ENCODE measurements around the gene GLIPR1L2.
"Not testable (repeated sequence)": the region's sequence is repeated elsewhere in the genome, so short reads cannot be mapped to it uniquely, and the experiment has no call there.

The GLIPR1L2 gene

DNA sequence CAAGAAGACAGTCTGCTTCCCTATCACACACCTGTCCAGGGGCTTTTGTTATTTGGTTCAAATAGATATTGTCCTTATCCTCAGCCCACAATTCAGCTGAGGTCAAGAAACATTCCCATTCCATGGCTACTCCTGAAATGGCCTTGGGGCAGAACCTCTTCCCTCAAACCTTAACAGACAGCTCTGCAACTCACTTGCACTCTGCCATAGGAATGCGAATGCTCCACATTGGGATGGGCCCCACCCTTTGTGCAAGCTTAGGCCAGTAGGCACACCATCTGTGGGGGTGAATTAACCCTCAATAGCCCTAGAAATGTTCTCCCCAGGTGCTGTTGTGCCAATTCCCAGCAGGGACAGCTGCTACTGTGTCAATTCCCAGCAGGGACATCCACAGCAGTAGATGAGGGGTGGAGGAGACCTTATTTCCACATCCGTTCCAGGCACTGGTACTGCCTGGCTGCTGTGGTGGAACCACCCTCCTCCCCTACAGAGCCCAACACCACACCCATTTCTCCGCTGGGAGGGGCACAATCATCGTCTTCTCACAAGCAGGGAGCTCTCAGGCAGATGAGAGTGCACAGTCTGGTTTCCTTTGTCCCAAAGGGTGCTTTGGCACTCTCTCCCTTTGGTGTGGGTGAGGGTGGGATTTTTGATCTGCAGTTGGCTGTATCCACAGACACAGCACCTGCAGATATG, 47.3 kb downstream of the GLIPR1L2 start:
- no peak for ATAC-seq

DNA sequence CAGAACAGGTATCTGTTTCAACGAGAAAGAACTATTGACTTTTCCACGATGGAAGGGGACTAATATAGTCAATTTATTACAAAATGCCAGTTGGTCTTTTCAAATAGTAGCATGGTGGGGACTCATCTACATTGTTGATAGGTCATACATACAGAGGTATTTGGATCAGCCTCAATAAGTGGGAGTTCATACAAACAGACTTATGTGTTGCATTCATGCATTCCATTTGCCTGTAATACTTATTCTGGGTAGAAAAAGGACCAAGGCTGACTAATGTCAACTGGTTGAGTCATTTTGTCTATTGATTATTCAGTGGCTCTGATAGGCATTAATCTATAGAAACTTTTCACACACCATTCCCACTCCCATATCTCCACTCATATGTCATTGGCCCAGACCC, 48.2 kb downstream of the GLIPR1L2 start:
- ATAC-seq, result no peak

DNA sequence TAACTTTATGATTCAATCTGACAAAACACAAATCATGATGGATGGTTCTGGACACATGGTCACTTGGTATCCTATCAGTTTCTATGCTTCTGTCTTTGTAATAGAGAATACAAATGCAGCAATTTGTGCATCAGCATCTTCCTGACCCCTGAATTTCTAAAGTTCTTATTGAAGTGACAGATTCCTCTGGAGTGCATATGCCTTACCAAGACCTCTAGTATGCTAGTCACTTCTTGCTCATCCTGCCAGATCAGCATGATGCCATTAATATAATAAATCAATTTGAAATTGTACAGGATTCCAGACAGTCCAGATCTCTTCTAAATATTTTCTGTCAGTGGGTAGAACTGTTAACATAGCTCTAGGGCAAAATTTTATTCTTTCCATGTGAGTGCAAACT, 49.0 kb downstream of the GLIPR1L2 start:
- ATAC-seq, result no peak

DNA sequence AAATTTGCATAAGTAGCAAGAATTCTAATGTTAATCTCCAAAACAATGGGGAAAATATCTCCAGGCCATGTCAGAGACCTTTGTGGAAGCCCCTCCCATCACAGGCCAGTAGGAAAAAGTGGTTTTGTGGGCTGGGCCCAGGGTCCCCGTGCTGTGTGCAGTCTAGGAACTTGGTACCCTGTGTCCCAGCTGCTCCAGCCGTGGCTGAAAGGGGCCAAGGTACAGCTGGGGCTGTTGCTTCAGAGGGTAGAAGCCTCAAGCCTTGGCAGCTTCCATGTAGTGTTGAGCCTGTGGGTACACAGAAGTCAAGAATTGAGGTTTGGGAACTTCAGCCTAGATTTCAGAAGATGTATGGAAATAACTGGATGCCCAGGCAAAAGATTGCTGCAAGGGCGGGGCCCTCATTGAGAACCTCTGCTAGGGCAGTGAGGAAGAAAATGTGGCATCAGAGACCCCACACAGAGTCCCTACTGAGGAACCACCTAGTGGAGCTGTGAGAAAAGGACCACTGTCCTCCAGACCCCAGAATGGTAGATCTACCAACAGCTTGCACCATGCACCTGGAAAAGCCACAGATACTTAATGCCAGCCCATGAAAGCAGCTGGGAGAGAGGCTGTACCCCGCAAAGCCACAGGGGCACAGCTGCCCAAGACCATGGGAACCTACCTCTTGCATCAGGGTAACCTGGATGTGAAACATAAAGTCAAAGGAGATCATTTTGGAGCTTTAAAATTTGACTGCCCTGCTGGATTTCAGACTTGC, 51.0 kb downstream of the GLIPR1L2 start:
- not testable (repeated sequence) for ATAC-seq

DNA sequence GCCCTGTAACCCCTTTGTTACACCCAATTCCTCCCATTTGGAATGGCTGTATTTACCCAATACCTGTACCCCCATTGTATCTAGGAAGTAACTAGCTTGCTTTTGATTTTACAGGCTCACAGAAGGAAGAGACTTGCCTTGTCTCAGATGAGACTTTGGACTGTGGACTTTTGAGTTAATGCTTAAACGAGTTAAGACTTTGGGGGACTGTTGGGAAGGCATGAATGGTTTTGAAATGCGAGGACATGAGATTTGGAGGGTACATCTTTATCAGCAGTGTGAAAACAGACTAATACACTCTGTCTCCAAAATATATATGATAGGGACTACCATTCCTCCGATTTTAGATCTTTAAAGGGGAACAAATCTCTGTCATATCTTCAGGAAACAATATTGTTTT, 51.6 kb downstream of the GLIPR1L2 start:
- ATAC-seq, result not testable (repeated sequence)

DNA sequence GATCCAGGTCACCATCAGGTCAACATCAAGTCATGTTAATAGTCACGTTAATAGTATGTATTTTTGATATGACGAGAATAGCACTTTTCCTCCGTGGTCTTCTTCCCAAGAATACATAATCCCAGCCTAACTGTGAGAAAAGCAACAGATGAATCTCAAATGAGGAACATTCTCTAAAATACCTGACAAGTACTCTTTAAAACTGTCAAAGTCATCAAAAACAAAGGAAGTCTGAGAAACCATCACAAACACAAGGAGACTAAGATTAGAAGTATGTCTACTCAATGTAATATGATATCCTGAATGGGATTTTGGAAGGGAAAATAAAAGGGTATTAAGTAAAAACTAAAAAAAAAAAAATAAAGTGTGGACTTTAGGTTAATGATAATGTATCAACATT, 52.8 kb downstream of the GLIPR1L2 start:
- no peak for ATAC-seq

DNA sequence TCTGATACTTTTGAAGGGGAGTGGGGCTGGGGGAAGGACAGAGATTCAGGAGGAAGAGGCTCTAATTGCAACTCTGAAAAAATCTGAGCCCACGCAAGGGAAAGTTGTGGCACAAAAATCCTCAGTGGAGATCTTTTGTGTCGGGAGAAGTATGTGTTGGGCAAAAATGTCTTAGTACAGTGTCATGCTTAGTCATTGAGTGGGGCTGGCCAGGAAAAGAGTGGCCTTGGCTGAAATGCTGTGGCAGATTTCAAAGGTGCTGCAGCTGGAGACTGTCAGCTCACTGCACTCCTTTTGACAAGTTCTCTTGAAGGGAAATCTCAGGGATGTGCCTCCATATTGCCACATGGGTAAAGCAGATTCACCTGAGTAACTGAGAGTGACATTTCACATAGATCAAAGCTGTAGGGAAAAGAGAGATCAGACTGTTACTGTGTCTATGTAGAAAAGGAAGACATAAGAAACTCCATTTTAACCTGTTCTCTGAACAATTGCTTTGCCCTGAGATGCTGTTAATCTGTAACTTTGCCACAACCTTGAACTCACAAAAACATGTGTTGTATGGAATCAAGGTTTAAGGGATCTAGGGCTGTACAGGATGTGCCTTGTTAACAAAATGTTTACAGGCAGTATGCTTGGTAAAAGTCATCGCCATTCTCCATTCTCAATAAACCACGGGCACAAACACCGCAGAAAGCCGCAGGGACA, 53.7 kb downstream of the GLIPR1L2 start:
- no peak for ATAC-seq

DNA sequence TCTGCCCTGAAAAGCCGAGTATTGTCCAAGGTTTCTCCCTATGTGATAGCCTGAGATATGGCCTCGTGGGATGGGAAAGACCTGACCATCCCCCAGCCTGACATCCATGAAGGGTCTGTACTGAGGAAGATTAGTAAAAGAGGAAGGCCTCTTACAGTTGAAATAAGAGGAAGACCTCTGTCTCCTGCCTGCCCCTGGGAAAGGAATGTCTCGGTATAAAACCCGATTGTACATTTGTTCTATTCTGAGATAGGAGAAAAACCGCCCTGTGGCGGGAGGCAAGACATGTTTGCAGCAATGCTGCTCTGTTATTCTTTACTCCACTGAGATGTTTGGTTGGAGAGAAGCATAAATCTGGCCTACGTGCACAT, 54.2 kb downstream of the GLIPR1L2 start:
- ATAC-seq, result not testable (repeated sequence)

DNA sequence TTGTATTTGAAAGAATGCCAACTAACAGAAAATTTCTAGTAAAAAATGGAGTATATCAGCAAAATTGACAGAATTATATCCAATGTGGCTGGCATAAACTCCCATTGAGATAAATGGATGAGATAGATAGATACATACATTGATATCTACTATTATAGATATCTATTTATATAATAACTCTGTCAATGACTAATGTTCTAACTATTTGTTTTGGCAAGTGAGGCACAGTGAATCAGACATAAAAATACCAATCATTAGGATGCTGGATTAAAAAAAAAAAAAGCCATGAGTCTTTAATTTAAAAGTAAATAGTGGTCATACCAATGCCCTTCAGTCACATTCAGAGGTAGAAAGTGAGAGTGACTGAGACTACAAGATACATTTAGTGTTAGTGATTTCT, 56.0 kb downstream of the GLIPR1L2 start:
- no peak for ATAC-seq

DNA sequence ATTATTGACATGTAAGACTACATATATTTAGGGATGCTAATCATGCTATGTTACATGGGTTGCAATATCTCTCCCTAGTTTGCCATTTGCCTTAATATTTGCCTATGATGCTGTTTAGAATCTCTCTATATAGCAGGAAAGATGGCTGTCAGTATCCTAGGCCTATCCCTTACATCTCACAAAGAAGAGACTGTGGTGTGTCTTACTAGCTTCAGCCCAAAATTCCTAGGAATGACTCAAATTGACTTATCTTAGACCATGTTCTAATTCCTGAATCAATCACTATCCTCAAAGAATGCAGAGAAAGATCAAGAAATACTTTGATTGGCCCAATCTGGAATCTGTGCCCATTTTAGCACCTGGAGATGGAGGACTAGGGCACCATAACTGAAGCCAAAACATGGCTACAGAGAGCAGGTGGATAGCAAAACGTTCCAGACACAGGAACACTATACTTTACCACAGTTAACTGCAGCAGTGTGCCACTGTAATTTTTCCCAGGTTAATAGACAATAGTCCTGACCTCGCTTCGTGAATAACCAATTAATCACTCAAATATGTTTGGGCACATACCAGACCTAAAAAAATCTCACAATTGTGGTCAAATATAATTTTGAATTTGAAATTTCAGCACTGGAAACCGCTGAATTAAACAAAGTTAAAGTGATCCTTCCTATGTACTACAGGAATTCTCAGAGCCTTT, 57.0 kb downstream of the GLIPR1L2 start:
- no peak for ATAC-seq

DNA sequence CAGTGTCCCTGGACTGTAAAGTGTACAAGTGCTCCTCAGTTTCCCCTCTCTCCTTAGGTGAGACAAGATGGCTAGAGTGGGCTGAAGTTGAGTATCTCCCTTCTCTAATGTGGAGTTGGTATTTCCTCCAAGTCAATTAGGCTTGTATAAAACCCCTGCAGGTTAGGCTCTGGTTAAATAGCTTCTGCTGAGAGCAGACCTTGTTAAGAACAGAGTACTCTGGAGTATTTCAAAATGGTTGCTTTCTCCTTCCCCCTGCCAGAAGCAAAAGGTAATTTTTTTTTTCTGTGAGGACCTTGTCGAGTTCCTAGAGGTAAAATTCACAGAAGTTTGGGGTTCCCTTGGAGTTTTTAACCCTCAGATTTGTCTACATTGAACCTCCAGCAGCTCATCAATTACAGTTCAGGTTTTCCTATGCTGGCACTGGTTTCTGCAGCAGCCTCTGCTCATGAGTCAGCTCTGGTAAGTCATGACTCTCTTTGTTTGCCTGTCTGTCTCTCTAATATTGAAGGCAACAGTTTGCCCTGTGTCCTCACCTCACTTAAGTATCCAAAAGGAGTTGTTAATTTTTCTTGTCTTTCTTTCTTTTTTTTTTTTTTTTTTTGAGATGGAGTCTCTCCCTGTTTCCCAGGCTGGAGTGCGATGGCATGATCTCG, 61.9 kb downstream of the GLIPR1L2 start:
- ATAC-seq, result peak in 1 of 2 donors; percentile 43

DNA sequence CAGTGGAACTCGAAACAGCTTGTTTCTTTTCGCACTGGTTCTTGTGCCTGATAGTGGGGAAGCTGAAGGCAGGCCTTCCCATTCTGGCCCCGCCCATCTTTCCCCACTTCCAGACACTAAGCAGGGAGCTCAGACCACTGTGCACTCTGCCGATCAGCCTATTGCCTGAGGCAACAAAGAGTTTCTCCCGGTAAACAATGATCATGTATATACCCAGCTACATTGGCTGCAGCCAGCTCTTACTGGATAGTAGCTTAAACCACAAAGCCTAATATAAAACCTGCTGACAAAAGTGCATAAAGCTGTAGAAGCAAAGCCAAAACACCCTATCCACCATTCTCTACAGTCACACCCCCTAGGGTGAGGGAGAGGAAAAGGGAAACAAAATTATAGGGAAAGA, 65.0 kb downstream of the GLIPR1L2 start:
- no peak for ATAC-seq

DNA sequence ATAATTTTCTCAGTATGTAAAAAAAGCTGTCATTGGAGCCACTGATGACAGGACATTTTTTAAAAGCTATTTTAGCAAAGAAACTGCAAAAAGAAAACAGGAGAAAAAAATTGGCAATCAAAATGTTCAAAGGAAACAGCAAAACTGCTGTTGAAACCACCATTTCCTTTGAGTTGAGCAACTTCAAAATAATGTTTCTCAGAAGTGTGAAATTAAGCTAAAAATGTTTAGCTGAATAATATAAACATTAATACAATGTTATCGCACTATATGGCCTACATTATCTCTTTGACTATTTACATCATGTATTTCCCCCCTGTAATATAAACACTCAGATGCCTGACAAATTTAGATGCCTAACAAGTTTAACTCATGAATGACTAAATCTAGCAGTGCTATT, 66.3 kb downstream of the GLIPR1L2 start:
- no peak for ATAC-seq

DNA sequence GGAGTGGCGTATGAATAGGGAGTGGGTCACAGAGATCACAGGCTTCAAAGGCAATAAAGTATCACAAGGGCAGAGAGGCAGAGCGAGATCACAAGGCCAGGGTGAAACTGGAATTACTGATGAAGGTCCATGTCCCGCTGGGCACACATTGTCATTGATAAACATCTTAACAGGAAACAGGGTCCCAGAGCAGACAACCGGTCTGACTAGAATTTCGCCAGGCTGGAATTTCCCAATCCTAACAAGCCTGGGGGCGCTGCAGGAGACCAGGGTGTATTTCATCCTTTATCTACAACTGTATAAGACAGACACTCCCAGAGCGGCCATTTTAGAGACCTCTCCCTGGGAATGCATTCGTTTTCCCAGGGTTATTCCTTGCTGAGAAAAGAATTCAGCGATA, 67.0 kb downstream of the GLIPR1L2 start:
- ATAC-seq, result not testable (repeated sequence)

DNA sequence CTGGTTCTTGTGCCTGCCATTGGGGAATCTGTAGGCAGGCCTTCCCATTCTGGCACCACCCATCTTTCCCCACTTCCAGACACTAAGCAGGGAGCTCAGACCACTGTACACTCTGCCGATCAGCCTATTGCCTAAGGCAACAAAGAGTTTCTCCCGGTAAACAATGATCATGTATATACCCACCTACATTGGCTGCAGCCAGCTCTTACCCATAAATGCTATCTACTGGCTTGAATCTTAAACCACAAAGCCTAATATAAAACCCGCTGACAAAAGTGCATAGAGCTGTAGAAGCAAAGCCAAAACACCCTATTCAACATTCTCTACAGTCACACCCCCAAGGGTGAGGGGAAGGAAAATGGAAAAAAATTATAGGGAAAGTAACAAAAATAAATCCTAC, 68.9 kb downstream of the GLIPR1L2 start:
- no peak for ATAC-seq

DNA sequence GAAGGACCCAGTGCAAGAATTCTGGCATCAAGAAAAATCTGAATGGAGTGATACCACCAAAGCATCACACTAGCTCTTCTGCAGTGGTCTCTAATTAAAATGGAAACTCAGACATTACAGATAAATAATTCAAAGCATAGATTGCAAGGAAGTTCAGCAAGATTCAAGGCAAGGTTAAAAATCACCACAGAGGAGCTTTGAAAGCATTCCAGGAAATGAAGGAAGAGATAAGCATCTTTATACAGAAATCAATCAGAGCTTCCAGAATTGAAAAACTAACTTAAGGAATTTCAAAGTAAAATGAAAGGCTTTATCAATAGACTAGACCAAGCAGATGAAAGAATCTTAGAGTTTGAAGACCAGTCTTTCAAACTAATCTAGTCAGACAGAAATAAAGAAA, 69.3 kb downstream of the GLIPR1L2 start:
- no peak for ATAC-seq

DNA sequence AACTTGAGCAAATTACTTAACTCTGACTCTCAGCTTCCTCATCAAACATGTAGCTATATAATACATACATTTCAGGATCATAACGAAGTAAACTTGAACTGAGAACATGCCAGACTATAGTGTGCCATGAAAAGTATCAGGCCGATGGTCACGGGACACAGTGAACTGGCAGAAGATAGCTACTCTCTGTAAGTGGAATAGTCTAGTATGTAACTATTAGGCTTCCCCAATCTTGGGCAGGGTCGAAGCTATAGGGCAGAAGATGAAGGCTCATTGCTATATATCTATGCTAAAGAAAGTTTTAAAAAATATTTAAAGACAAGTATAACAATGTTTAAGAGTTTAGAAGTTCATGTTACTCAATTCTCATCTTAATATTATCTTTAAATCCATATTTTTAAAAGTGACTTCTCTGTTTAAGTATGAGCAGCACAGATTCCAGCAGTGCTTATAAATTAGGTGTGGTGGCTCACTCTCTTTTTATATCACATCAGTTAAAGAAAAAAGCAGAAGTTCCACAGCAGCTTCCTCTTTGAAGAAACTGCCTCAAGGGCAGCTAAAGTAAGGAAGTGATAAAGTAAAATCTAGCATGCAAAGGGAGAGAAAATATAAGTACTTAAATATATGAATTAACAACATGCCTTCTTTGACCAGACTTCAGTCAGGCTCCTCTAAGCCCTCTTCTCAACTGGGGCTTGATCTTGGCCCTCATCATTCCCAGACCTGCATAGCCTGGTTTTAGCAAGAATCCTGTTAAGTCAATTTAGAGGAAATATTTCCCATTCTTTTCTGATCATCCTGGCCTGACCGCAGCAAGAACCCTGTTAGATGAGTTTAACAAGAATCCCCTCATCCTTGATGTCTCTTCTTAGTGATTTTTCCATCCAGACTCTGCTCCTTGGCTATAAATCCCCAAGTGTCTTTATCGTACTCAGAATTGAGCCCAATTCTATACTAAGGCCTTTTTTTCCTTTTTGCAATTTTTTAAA, 81.3 kb downstream of the GLIPR1L2 start:
- ATAC-seq, result no peak

DNA sequence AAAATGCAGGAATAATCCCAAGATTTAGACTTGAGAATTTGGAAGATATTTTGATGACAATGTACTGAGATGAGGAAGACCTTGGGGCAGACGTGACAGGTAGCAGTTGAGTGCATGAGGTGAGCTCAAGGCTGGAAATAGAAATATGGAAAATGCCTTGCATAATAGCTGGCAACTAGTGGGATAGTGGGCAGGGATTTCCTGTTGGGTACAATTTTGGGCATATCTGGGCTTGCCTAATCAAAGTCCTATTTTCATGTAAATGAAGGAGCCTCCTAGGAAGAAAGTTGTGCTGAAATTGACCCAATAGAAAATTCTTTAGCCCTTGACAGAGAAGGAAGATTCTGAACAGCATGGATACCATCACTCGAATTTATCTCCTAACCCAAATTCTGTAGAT, 83.2 kb downstream of the GLIPR1L2 start:
- no peak for ATAC-seq

DNA sequence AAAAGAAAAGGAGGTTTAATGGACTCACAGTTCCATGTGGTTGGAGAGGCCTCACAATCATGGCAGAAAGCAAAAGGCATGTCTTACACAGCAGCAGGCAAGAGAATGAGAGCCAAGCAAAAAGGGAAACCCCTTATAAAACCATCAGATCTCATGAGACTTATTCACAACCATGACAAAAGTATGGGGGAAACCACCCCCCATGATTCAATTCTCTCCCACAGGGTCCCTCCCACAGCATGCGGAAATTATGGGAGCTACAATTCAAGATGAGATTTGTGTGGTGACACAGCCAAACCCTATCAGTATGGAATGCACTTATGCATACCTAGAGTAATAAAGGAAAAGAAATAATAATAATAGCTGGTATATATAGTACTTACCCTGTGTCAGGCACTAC, 85.2 kb downstream of the GLIPR1L2 start:
- no peak for ATAC-seq

DNA sequence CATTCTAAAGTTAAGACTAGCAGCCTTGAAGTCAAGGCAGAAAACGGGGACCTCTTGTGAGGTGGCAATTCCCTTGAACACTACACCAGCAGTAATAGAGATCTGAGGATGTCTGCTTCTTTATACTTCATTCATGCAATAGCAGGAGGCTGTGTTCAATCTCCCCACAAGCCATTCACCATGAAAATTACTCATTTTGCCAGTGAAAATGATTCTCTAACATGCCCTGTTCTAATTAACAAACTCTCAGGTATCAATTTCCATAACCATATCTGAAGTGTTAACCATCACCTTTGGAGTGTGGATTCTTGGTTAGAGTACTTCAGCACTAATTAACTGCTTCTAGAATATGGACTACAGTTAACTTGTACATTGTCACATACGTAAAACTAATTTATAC, 86.2 kb downstream of the GLIPR1L2 start:
- ATAC-seq, result no peak

DNA sequence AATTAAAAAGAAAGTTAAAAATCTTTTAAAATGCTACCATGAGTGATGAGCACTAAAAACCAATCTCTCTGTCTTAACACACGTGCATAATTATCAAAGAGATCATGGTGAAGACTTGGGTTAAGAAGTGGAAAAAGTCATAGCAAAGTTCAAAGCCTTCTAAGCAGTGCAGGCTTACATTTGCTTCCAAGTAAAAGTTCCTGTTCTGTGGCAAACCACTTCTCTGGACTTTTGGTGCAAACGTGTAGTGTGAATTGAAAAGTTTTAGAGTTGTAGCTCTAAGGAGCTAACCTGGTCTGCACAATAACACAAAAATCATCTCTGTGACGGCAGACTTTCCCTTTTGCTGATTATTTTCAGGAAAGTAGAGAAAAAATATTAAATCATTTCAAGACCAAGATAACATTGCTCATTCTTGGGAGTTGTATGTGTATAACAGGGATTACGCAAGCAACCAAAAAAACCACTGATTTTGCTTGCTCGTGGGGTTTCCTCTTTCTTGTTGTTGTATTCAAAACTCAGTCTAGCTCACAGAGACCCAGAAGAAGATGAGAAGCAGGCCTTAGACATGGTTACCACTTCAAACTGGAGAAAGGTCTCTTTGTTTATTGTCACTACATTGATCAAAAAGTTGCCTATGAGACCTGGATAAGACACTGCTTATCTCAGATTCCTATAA, 87.4 kb downstream of the GLIPR1L2 start:
- peak; percentile 31 to 35 for ATAC-seq
